Measurements from ENCODE around the gene PEX10.
A peak's percentile ranks its signal among the peaks of the same experiment; 100 is the strongest.
"Not testable (repeated sequence)": the region's sequence is repeated elsewhere in the genome, so short reads cannot be mapped to it uniquely, and the experiment has no call there.

The PEX10 gene

GRCh38 chr1:2443277-2444137 is 31.1 kb upstream of the PEX10 start:
- FAIRE-seq: no peak
- no peak for DNase-seq (ENCODE audit: low spot score)

GRCh38 chr1:2442661-2443060 is 30.3 kb upstream of the PEX10 start:
- FAIRE-seq (no peak), DNase-seq (ENCODE audit: low spot score) (no peak)

DNA sequence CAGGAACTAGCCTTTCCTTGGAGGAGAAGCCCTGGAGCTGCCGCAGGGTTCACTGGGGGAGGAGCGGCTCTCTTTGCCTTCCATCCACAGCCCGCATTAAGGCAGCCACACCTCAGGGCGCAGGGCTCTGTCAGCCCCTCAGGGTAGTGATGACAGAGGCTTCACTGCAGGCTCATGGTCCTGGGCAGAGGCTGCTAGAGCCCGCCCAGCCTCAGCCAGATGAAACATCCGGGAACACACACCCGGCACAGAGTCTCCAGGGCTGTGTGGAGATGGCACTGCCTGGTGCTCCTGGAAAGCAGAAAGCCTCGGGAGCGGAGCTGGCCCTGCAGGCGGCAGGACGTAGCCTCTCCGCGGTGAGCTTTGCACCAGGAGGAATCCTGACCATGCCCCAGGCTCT is 29.4 kb upstream of the PEX10 start:
- FAIRE-seq (no peak), DNase-seq (ENCODE audit: low spot score) (no peak)

DNA sequence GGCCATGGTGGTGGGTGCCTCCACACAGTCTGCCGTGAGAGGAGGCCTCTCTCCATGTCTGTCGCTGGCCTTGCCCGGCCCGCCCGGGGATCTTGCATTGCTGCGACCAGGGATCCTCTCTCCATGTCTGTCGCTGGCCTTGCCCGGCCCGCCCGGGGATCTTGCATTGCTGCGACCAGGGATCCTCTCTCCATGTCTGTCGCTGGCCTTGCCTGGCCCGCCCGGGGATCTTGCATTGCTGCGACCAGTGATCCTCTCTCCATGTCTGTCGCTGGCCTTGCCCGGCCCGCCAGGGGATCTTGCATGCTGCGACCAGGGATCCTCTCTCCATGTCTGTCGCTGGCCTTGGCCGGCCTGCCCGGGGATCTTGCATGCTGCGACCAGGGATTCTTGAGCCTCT is 28.0 kb upstream of the PEX10 start:
- FAIRE-seq: peak; percentile 74

DNA sequence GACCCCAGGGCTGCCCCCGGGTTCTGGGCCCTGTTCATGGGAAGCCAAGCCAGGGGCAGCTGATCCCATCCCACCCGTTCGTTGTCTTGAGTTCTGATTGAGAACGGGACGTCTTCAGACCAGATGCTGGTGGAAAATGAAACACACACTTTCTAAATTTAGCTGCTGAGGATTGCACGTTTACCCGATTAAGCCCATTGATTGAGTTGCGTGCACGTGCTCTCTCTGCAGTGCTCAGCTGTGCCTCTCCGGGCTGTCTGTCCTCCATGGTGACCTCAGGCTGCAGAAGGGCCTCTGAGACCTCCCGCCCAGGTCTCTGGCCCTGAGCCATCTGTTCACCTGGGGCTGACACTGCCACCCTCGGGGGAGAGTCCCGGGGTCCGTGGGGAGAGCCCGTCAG is 27.0 kb upstream of the PEX10 start:
- FAIRE-seq: no peak
- no peak for DNase-seq (ENCODE audit: low spot score)

More for the DNA sequence above, 28.0 kb upstream of the PEX10 start:
- DNase-seq (ENCODE audit: low spot score): not testable (repeated sequence)

GRCh38 chr1:2438641-2439040 is 26.3 kb upstream of the PEX10 start:
- DNase-seq (ENCODE audit: low spot score): no peak
- FAIRE-seq: no peak

GRCh38 chr1:2438038-2438437 is 25.7 kb upstream of the PEX10 start:
- FAIRE-seq (no peak), DNase-seq (ENCODE audit: low spot score) (no peak)

GRCh38 chr1:2437617-2438016 is 25.3 kb upstream of the PEX10 start:
- FAIRE-seq (no peak), DNase-seq (ENCODE audit: low spot score) (no peak)

DNA sequence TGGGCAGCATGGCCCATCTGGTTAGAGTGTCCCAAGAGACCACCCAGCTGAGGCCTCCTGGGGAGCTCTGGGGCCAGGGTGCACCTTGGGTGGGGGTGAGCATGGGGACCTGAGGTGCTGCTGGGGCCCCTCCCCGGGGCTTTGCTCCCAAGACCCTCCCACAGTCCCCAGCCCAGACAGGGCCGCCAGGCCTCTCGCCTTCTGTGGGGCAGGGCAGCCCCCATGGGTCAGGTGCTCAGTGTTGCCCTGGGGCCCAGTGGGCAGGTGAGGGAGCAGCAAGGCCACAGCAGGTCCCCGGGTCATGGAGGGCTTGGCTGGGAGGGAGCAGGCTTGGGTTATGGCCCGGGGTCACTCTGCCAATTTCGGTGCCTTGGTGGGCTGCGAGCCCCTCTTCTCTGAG is 24.5 kb upstream of the PEX10 start:
- FAIRE-seq (no peak), DNase-seq (ENCODE audit: low spot score) (no peak)

GRCh38 chr1:2435746-2436355 is 23.5 kb upstream of the PEX10 start:
- no peak for FAIRE-seq
- no peak for DNase-seq (ENCODE audit: low spot score)

- DNase-seq (ENCODE audit: low spot score): no peak
- no peak for FAIRE-seq
Observed at GRCh38 chr1:2435091-2435490, 22.7 kb upstream of the PEX10 start.

GRCh38 chr1:2433936-2434655 is 21.7 kb upstream of the PEX10 start:
- FAIRE-seq (no peak), DNase-seq (ENCODE audit: low spot score) (no peak)

GRCh38 chr1:2433196-2433595 is 20.8 kb upstream of the PEX10 start:
- FAIRE-seq (no peak), DNase-seq (ENCODE audit: low spot score) (no peak)

GRCh38 chr1:2432441-2432844 is 20.1 kb upstream of the PEX10 start:
- FAIRE-seq: no peak
- no peak for DNase-seq (ENCODE audit: low spot score)

- FAIRE-seq: no peak
Observed at GRCh38 chr1:2431518-2431917, 19.2 kb upstream of the PEX10 start.

DNA sequence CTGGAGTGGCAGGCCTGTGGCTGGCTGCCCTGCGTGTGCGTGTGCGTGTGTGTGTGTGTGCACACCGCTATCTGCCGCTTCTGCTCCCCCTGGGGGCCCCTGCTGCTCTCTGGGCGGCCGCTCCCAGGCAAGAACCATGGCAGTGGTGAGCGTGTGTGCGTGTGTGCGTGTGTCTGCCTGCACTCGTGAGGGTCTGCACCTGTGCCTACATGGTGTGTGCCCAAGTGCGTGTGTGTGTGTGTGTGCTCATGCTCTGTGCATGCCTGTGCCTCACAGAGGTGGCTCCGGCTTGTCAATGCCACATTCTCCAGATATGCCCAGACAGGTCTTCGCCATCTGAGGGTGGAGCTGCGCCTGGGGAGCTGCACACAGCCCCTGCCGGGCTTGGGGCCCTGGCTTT is 18.7 kb upstream of the PEX10 start:
- FAIRE-seq: no peak
- DNase-seq (ENCODE audit: low spot score): no peak

More at GRCh38 chr1:2431518-2431917, 19.2 kb upstream of the PEX10 start:
- no peak for DNase-seq (ENCODE audit: low spot score)

GRCh38 chr1:2430592-2430973 is 18.2 kb upstream of the PEX10 start:
- no peak for FAIRE-seq
- no peak for DNase-seq (ENCODE audit: low spot score)

DNA sequence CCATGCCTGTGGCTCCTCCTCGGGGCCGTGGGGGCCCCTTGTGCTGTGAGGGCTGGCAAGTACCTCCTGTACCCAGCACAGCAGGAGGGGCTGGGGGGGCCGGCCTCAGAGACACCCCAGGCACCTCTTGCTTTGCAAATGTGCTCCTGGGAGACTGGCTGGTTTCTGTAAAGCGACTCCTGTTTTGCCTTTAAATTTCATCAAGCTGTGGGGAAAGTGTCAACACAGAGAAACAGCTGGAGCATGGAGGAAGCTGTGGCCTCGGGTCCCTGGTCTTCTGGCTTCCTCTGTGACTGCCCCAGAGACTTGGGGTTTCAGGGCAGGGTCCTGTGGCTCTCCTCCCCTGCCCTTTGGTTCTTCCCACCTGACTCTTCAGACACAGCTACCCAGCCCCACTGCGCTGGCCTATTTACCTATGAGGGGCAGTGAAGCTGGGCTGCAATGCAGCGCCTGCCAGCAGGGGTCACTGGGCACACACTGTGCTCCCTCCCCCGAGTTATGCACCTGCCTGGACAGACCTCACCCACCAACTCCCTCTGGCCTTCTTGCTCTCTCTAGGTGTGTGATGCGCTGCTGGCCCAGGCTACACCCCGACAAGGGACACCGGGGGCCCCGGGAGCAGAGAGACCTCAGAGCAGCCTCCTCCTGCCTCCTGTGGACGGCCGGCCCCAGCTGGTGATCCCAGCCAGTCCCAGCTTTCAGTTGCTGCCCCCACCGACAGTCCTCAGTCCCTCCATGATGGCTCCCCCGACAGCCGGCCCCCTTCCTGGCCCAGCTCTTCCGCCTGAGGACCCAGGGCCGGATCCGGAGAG is 17.6 kb upstream of the PEX10 start:
- no peak for FAIRE-seq
- no peak for DNase-seq (ENCODE audit: low spot score)

- no peak for FAIRE-seq
- DNase-seq (ENCODE audit: low spot score): no peak
Observed at GRCh38 chr1:2428490-2428889, 16.1 kb upstream of the PEX10 start.

- DNase-seq (ENCODE audit: low spot score): no peak
- no peak for FAIRE-seq
Observed at GRCh38 chr1:2427976-2428375, 15.6 kb upstream of the PEX10 start.

DNA sequence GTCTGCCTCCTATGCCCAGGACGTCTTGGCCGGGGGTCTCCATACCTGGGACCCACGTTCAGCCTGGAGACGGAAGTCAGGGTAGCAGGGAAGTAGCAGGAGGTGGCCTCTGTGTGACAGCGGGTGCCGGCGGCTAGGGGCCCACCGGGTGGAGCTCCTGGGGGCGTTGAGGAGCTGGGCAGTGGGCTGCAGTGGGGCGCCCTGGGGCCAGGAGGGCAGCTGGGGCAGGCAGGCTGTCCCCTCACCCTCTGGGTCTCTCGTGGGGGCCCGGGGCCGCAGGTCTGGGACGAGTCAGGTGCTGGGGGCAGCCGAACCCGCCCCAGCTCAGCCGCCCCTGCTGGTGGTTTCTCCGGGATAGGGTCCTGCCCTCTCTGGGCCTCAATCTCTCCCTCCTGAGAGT is 14.7 kb upstream of the PEX10 start:
- FAIRE-seq (no peak), DNase-seq (ENCODE audit: low spot score) (no peak)

- DNase-seq (ENCODE audit: low spot score) (no peak), FAIRE-seq (no peak)
Observed at GRCh38 chr1:2426540-2426939, 14.2 kb upstream of the PEX10 start.

Measured in urothelium cell line (cell line).